ENCODE results near the gene CCDC201. TPM values are rescaled to one million over a fixed set of nuclear protein-coding genes. Genes with fewer than 3 reads are reported as not detected.

CCDC201 gene
- total RNA-seq, 1 experiment from 2014 or later: not detected

GRCh38 chr7:45902820-45903219 lies 29.9 kb upstream of the CCDC201 start:
- TF ChIP-seq CTCF (IDR thresholded peaks at IDR 0.05) (0 out of 2 replicates have a peak, but pooled peaks have one; percentile 20), TCF7L2 (IDR thresholded peaks at IDR 0.05; ENCODE audit: low read depth, low read length) (no peak), POLR2AphosphoS5 (IDR thresholded peaks at IDR 0.05; ENCODE audit: low read depth, low read length) (no peak), SIN3A (IDR thresholded peaks at IDR 0.05; ENCODE audit: borderline replicate concordance, insufficient read depth, low read depth, low read length) (no peak)
- no TSS peak for BruUV-seq (replicated peaks)
- Histone ChIP-seq H3K27me3 (ENCODE audit: control insufficient read depth, insufficient read depth, low read length) (peaks cover 4% of the 10 kb centered on the region; the same call in 1 of the 2 replicates), H3K4me3 (ENCODE audit: low read depth in 2 of 2, low read length in 2 of 2) (no peak overlapping the region), H3K27ac (ENCODE audit: low read length) (no peak overlapping the region), H3K4me1 (ENCODE audit: control insufficient read depth, insufficient read depth, low read length) (no peaks in the 10 kb centered on the region), H3K9me3 (ENCODE audit: control insufficient read depth, insufficient read depth, low read depth, low read length) (peaks cover 2% of the 10 kb centered on the region; the same call in 1 of the 2 replicates), H3K36me3 (ENCODE audit: control insufficient read depth, insufficient read depth, low read length) (no peaks in the 10 kb centered on the region)
- POLR2A ChIA-PET: no interaction called here
- DNase-seq (ENCODE audit: low read depth, low spot score) (no peak), ATAC-seq (peak; percentile 51; the same call in 1 of the 2 replicates)
- in situ Hi-C loops (cut with HindIII; ENCODE audit: low pct_unique_long_range_greater_than_20kb, low sequenced_read_pairs): no loop called here
- CTCF ChIA-PET: interaction anchor here (0.5 kb wide), 1 partner anchor 371 kb away, joined by 6 read pairs; no protein-coding TSS in a partner anchor
- intact Hi-C loops (cut with micrococcal nuclease; ENCODE audit: unreplicated experiment): no loop called here

- ATAC-seq (no peak), DNase-seq (ENCODE audit: low read depth, low spot score) (no peak)
- H3K4me3 ChIP-seq (ENCODE audit: low read depth in 2 of 2, low read length in 2 of 2): no peak overlapping the region
- peaks cover 2% of the 10 kb centered on the region; the same call in 1 of the 2 replicates for H3K9me3 ChIP-seq (ENCODE audit: control insufficient read depth, insufficient read depth, low read depth, low read length)
- peaks cover 4% of the 10 kb centered on the region; the same call in 1 of the 2 replicates for H3K27me3 ChIP-seq (ENCODE audit: control insufficient read depth, insufficient read depth, low read length)
- POLR2A ChIA-PET: no interaction called here
- H3K36me3 ChIP-seq (ENCODE audit: control insufficient read depth, insufficient read depth, low read length): no peaks in the 10 kb centered on the region
- no peaks in the 10 kb centered on the region for H3K4me1 ChIP-seq (ENCODE audit: control insufficient read depth, insufficient read depth, low read length)
- intact Hi-C loops (cut with micrococcal nuclease; ENCODE audit: unreplicated experiment): no loop called here
- CTCF ChIA-PET: no interaction called here
- in situ Hi-C loops (cut with HindIII; ENCODE audit: low pct_unique_long_range_greater_than_20kb, low sequenced_read_pairs): no loop called here
- no peak overlapping the region for H3K27ac ChIP-seq (ENCODE audit: low read length)
- TF ChIP-seq CTCF (IDR thresholded peaks at IDR 0.05) (no peak), TCF7L2 (IDR thresholded peaks at IDR 0.05; ENCODE audit: low read depth, low read length) (no peak), SIN3A (IDR thresholded peaks at IDR 0.05; ENCODE audit: borderline replicate concordance, insufficient read depth, low read depth, low read length) (no peak), REST (IDR thresholded peaks at IDR 0.05; ENCODE audit: insufficient read depth in 1 of 2, low read depth in 2 of 2, low read length in 1 of 2) (no peak), POLR2AphosphoS5 (IDR thresholded peaks at IDR 0.05; ENCODE audit: low read depth, low read length) (no peak)
- no TSS peak for BruUV-seq (replicated peaks)
Observed at GRCh38 chr7:45901566-45901965, 28.7 kb upstream of the CCDC201 start.

All from Panc1 (cell line).